Muscle layer of colon (tissue), 2 donors: ENCODE measurements around the gene GLI3.
A peak's percentile ranks its signal among the peaks of the same experiment; 100 is the strongest.

Experiments used
- H3K27ac ChIP-seq: one replicate; pipeline ENCODE4 v1.7.0; 2013; ENCODE audit warnings: low read depth, mild to moderate bottlenecking, low read length, moderate library complexity
- H3K27me3 ChIP-seq, 2 donors: one replicate each; pipeline ENCODE4 v1.7.0; 2013; ENCODE audit warnings: low read length in 2 of 2, mild to moderate bottlenecking in 2 of 2; ENCODE audit not compliant: insufficient read depth in 2 of 2, control insufficient read depth in 1 of 2
- H3K36me3 ChIP-seq: one replicate; pipeline ENCODE4 v1.7.0; 2013; ENCODE audit warnings: mild to moderate bottlenecking, low read length; ENCODE audit not compliant: insufficient read depth
- H3K4me1 ChIP-seq: one replicate; pipeline ENCODE4 v1.7.0; 2013; ENCODE audit warnings: mild to moderate bottlenecking, low read length; ENCODE audit not compliant: insufficient read depth
- H3K4me3 ChIP-seq, 2 donors: one replicate each; pipeline ENCODE4 v1.7.0; 2013; ENCODE audit warnings: low read length in 2 of 2, low read depth in 1 of 2, mild to moderate bottlenecking in 1 of 2, moderate library complexity in 1 of 2
- H3K9ac ChIP-seq: one replicate; pipeline ENCODE4 v1.7.0; 2013; ENCODE audit warnings: low read length
- H3K9me3 ChIP-seq: one replicate; pipeline ENCODE4 v1.7.0; 2013; ENCODE audit warnings: mild to moderate bottlenecking, low read length
- donor health status: abdominal sarcoma.
- donor health status: Adenocarcinoma of cecum.

Gene GLI3

DNA sequence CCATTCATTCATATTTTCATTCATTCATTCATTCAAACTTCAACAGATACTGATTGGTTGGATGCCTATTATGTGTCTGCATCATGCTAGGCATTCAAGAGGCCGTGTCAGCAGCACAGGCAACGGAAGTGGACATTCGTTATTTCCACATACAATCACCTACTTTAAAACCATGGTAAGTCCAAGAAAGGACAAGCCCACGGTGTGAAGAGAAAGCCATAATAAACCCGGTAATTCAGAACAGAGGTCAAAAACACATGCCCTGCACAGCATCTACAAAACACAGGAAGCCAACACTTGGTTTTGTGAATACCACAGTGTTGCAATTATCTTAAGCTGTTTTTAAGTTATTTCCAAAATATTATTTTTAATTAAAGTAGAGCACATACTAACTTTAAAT lies 126.7 kb downstream of the GLI3 start:
- Histone ChIP-seq H3K36me3 (no peaks in the 10 kb centered on the region), H3K4me1 (peaks cover 50% of the 10 kb centered on the region)

DNA sequence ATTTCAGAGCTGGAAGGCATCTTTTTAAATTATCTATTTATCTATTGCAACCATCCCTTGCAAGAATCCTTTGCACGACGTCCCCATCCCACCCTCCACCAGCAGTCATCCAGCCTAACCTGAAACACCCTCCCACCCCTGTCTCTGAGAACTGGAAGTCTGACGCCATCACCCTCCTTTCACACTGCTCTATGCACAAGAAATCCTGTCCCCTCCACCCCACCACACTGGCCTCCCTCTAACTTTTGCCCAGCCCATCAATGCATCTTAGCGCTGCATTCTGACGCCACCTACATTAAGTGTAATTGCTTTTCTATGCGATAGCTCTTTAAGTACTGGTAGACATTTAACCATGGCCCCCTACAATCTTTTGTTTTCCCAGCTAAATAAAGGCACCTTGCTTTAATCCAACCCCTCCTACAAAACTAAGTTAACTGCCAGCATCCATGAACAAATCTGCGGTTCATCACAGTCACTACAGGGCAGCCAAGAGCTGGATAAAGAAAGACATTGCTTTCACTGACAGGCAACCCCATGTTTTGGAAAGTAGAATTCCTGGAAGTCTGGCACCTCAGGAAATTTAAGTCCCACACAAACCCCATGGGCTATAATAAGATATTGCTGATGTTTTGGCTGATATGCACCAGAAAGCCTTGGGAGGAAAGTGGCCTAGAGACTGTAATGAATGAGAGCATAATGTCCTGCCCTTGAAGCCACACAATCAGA lies 128.0 kb downstream of the GLI3 start:
- Histone ChIP-seq H3K4me3 (no peak overlapping the region), H3K36me3 (no peaks in the 10 kb centered on the region), H3K4me1 (peaks cover 58% of the 10 kb centered on the region), H3K9me3 (no peaks in the 10 kb centered on the region), H3K9ac (no peak overlapping the region), H3K27me3 (no peaks in the 10 kb centered on the region), H3K27ac (peak overlapping the region; percentile 35)

More for the DNA sequence above, 126.7 kb downstream of the GLI3 start:
- Histone ChIP-seq H3K27ac (no peak overlapping the region), H3K27me3 (no peaks in the 10 kb centered on the region), H3K4me3 (no peak overlapping the region), H3K9ac (no peak overlapping the region), H3K9me3 (no peaks in the 10 kb centered on the region)

DNA sequence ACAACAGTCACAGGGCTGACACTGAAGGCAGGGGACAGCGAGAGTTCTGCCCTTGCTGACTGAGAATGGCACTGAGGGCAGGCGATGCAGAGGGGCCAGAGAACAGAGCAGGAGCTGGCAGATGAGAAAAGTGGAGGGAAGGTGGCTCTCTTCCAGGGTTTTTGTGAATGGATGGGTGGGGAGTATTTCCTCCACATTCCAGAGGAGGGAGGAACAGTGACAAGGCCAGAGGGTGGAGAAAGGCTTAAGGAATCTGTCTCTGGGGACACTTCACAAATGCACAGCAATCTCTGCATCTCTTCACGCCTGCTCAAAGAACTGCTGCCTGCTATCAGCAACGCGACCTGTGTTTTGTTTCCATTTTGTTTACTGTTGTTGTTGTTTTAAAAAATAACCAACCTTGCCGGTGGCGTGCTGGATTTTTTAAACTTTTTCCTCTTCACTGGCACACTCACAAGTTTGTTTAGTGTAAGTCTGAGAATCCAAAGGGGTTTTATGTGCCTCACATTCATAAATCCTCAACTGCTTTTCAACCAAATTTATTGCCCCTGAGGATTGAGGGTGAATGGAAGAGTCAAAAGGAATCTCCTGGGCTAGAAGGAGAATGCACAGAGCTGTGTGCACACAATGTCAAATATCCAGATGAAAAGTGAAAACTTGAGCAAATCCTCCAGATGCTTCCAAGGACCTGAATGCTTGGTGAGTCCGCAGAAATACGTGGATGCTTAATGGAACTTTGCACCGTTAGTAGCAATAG lies 129.3 kb downstream of the GLI3 start:
- no peak overlapping the region for H3K27ac ChIP-seq
- no peaks in the 10 kb centered on the region for H3K27me3 ChIP-seq
- H3K9me3 ChIP-seq: no peaks in the 10 kb centered on the region
- H3K36me3 ChIP-seq: peaks cover 2% of the 10 kb centered on the region
- peaks cover 58% of the 10 kb centered on the region for H3K4me1 ChIP-seq
- no peak overlapping the region for H3K4me3 ChIP-seq
- H3K9ac ChIP-seq: no peak overlapping the region

DNA sequence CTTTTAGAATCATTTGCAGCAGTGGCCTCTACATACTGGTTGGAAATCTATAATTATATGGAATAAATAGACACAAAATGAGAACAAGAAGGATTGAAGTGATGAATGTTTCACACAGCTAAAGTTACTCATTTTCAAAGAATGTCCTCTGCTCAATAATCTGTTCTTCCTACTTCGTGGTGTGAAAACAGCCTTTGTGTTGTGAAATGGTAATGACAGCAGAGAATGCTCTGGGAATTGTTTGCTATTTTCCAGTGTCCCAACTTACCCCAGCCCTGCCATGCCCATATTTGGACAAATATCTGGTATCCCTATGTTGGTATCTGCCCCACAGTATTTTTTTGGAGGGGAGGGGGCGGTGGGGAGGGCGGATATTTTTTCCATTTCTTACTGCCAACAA lies 130.4 kb downstream of the GLI3 start:
- Histone ChIP-seq H3K9ac (no peak overlapping the region), H3K4me3 (no peak overlapping the region), H3K9me3 (no peaks in the 10 kb centered on the region), H3K27ac (peak overlapping the region; percentile 27), H3K36me3 (peaks cover 6% of the 10 kb centered on the region), H3K4me1 (peaks cover 52% of the 10 kb centered on the region), H3K27me3 (no peaks in the 10 kb centered on the region)

DNA sequence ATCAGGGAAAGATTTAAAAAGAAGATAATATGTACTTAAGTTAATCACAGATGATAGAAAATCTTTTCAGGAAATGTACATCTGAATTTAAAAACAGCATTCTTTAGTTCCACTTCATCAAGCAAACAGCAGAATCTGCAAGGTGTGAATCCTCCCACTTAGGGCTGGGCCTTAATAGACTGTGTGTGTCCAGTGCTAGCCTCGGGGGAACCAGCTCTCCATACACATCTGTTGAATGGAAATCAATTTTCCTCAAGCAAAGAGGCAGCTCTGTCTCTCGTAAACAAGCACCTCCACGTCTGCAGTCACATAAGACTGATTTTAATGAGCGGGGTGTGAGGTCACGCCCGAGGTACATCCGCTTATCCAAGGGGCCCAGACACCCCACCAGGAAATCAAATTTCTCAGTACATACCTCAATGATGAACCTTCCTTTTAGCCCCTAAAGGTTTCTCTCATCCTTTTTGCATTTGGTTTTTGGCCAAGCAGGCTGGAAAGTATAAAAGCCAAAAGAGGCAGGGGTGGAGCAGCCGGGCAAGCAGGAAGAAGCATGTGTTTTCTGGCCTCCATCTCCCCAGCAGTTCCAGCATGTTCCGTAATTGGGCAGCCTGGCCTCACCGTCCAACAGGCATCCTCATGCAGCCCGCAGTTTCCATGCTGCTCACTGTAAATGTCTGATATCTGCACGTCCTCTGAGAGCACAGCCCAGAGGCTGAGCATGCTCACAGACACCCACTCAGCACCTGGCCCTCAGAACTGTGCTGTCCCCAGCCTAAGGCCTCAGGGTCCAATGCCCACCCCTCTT lies 131.3 kb downstream of the GLI3 start:
- no peak overlapping the region for H3K9ac ChIP-seq
- peak overlapping the region in 1 of 2 donors; percentile 13 for H3K4me3 ChIP-seq
- H3K27me3 ChIP-seq: no peaks in the 10 kb centered on the region
- H3K4me1 ChIP-seq: peaks cover 45% of the 10 kb centered on the region
- no peaks in the 10 kb centered on the region for H3K9me3 ChIP-seq
- H3K27ac ChIP-seq: peak overlapping the region; percentile 27
- peaks cover 6% of the 10 kb centered on the region for H3K36me3 ChIP-seq

DNA sequence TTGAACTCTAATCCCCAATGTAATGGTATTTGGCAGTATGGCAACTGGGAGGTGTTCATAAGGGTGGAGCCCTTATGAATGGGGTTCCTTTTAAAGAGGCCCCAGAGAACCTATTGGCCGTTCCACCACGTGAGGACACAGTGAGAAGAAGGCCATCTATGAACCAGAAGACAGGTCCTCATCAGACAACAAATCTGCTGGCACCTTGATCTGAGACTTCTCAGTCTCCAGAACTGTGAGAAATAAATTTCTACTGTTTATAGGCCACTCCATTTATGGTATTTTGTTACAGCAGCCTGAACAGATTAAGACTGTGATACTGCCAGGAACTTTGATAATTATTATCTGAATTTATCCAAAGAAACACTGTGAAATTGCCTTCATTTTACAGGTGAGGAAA lies 132.3 kb downstream of the GLI3 start:
- Histone ChIP-seq H3K9ac (no peak overlapping the region), H3K27ac (no peak overlapping the region), H3K36me3 (peaks cover 6% of the 10 kb centered on the region), H3K27me3 (no peaks in the 10 kb centered on the region), H3K4me3 (no peak overlapping the region), H3K9me3 (no peaks in the 10 kb centered on the region), H3K4me1 (peaks cover 49% of the 10 kb centered on the region)

DNA sequence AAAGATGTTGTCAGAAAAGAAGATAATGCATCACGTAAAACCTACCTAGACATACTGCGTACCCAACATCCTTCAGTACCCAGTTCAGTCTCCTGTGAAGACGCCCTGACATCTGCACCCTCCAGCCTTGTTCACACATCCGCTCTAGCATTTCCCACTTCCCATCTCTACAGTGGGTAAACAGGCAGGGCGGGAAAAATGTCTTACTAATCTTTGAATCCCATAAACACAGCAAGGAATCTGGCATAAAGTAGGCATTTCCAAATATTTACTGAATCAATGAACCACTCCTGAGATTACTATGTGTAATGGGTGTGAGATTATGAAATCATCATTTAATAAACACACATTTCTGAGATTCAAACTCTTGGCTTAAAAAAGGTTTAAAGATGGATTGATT lies 132.8 kb downstream of the GLI3 start:
- Histone ChIP-seq H3K9me3 (no peaks in the 10 kb centered on the region), H3K27ac (no peak overlapping the region), H3K27me3 (no peaks in the 10 kb centered on the region), H3K4me3 (no peak overlapping the region), H3K36me3 (peaks cover 6% of the 10 kb centered on the region), H3K4me1 (peaks cover 44% of the 10 kb centered on the region), H3K9ac (no peak overlapping the region)

DNA sequence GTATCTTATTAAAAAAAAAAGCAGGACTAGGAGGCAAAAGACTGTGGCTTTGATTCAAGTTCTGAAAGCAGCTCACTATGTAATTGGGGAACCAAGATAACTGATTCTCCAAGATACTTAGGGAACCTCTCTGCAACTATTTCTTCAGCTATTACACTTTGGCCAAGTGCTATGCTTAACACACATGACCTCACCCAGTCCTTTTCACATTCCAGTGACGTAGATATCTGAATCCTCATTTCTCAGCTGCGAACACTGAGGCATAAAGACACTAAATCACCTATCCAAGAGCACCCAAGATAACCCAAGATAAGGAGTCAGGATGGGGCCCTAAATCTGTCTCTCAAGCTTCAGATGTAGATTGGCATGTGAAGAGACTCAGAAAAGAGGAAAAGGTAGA lies 133.6 kb downstream of the GLI3 start:
- no peaks in the 10 kb centered on the region for H3K27me3 ChIP-seq
- no peak overlapping the region for H3K27ac ChIP-seq
- peaks cover 43% of the 10 kb centered on the region for H3K4me1 ChIP-seq
- no peaks in the 10 kb centered on the region for H3K9me3 ChIP-seq
- H3K4me3 ChIP-seq: no peak overlapping the region
- H3K9ac ChIP-seq: no peak overlapping the region
- H3K36me3 ChIP-seq: peaks cover 6% of the 10 kb centered on the region

DNA sequence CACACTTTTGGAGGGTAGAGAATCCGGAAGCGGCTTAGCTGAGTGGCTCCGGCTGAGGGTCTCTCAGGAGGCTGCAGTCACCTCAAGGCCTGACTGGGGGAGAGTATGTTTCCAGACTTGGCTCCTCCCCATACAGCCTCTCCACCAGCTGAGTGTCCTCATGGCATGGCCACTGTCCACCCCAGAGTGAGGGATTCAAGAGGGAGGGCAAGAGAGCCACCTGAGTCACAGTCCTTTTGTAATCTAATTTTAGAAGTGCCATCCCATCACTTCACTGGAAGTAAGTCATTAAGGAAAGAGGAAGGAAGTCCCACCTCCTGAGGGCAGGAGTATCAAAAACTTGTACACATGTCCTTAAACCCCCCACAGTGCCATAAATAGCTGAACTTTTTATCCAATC lies 134.0 kb downstream of the GLI3 start:
- no peaks in the 10 kb centered on the region for H3K9me3 ChIP-seq
- H3K4me3 ChIP-seq: no peak overlapping the region
- peaks cover 41% of the 10 kb centered on the region for H3K4me1 ChIP-seq
- peaks cover 6% of the 10 kb centered on the region for H3K36me3 ChIP-seq
- H3K27me3 ChIP-seq: no peaks in the 10 kb centered on the region
- no peak overlapping the region for H3K27ac ChIP-seq
- no peak overlapping the region for H3K9ac ChIP-seq

DNA sequence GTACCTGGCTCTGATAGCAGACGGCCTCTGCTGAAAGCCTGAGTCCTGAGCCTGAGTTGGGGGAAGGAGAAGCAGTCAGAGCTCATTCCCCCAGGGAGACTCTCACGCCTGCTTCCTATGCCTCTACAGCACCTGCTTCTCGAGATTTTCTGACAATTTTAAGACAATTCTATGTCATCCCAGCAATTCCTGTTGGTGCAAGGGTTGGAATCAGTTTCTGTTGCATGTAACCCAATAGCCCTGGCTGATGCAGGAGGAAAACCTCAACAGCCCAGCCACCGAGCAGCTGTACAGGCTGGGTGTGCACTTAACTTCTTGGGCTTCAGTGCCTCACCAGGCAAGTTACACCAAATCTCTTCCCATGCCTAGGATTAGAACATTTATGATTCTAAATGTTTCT lies 134.7 kb downstream of the GLI3 start:
- Histone ChIP-seq H3K4me1 (peaks cover 43% of the 10 kb centered on the region), H3K27me3 (no peaks in the 10 kb centered on the region), H3K9me3 (no peaks in the 10 kb centered on the region), H3K9ac (no peak overlapping the region), H3K4me3 (no peak overlapping the region), H3K36me3 (peaks cover 6% of the 10 kb centered on the region), H3K27ac (no peak overlapping the region)

DNA sequence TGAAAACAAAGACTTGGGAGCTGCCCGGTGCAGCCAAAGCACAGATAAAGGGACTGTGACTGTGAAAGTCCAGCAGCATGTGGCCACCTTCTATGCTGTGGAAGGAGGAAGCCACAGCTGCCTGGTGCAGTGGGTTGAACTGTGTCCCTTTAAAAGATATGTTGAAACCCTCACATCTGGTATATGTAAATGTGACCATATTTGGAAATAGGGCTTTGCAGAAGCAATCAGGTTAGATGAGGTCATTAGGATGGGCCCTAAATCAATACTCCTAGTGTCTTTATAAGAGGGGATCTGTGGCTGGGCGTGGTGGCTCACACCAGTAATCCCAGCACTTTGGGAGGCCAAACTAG lies 136.9 kb downstream of the GLI3 start:
- Histone ChIP-seq H3K27ac (no peak overlapping the region), H3K27me3 (no peaks in the 10 kb centered on the region), H3K4me1 (peaks cover 50% of the 10 kb centered on the region), H3K36me3 (peaks cover 6% of the 10 kb centered on the region), H3K9ac (no peak overlapping the region), H3K9me3 (no peaks in the 10 kb centered on the region), H3K4me3 (no peak overlapping the region)
